ENCODE results near the gene CCDC88B.

DNA sequence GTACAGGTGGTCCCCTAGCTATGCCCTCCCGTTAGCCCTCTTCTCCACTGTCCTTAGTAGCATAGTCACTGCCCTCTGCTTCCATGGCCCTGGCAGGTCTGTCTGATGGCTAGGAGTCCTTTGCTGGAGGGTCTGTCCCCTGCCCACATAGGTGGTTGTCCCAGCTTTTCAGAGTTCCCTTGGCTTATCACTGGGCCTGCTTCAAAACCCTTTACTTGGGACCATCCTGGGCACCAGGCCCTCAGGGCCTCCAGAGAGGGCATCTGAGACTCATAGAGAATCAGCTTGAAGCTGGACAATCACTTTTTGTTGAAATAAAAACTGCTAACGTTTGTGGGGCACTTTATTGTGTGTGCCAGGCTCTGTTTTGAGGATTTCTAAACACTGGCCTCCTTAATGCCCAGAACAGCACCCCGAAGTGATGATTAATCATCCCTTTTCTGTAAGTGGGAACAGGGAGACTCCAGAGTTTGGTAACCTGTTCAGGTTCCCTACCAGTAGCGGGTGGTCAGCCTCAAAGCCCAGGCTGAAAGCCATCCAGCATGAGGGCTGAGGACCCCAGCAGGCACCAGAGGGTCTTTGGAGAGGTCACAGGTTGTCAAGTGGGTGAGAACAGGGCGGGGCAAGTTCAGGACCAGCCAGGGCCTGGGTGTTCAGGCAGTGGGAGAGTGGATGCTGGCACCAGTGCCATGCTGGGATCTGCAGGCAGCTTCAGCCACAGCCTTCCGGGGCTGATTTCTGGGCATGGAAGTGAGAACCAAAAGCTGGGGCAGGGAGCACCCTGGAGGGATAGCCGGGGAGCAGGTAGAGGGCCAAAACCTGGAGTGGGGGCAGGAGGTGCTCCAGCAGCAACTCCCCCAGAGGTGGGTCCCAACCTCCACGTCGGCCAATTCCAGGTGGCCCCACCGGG is 49.4 kb upstream of the CCDC88B start:
- no peak for TF ChIP-seq CTCF (IDR thresholded peaks at IDR 0.05)
- no peak for TF ChIP-seq ZFX (IDR thresholded peaks at IDR 0.05; ENCODE audit: borderline replicate concordance)

All from 22Rv1 (cell line).